NCI-H526 (cell line): ENCODE measurements around the gene SMYD3.

ENCODE experiments used
- DNase-seq, 2 experiments: peaks; one replicate each; lab custom pipeline; 2025; lab: John Stamatoyannopoulos, UW

SMYD3 gene

GRCh38 chr1:246306415-246307037 lies 200.6 kb downstream of the SMYD3 start:
- no peak for DNase-seq

GRCh38 chr1:246304484-246305259 lies 202.4 kb downstream of the SMYD3 start:
- DNase-seq: no peak

- no peak for DNase-seq
Measured at GRCh38 chr1:246302711-246303317, 204.3 kb downstream of the SMYD3 start.

GRCh38 chr1:246302251-246302625 lies 204.8 kb downstream of the SMYD3 start:
- no peak for DNase-seq

- no peak for DNase-seq
Measured at GRCh38 chr1:246301553-246302250, 205.4 kb downstream of the SMYD3 start.

- DNase-seq: no peak
Measured at GRCh38 chr1:246300626-246301549, 206.2 kb downstream of the SMYD3 start.

GRCh38 chr1:246297279-246298265 lies 209.5 kb downstream of the SMYD3 start:
- no peak for DNase-seq

- no peak for DNase-seq
Measured at GRCh38 chr1:246295968-246296367, 211.1 kb downstream of the SMYD3 start.

GRCh38 chr1:246295340-246295739 lies 211.7 kb downstream of the SMYD3 start:
- no peak for DNase-seq

- no peak for DNase-seq
Measured at GRCh38 chr1:246294263-246294662, 212.8 kb downstream of the SMYD3 start.

- DNase-seq: no peak
Measured at GRCh38 chr1:246293366-246294121, 213.5 kb downstream of the SMYD3 start.

- no peak for DNase-seq
Measured at GRCh38 chr1:246292571-246292970, 214.5 kb downstream of the SMYD3 start.

GRCh38 chr1:246291127-246291526 lies 216.0 kb downstream of the SMYD3 start:
- peak; percentile 67 to 75 for DNase-seq

GRCh38 chr1:246283771-246284410 lies 223.2 kb downstream of the SMYD3 start:
- DNase-seq: no peak

- DNase-seq: no peak
Measured at GRCh38 chr1:246281639-246282038, 225.4 kb downstream of the SMYD3 start.

- DNase-seq: no peak
Measured at GRCh38 chr1:246281195-246281594, 225.9 kb downstream of the SMYD3 start.

GRCh38 chr1:246280551-246280950 lies 226.5 kb downstream of the SMYD3 start:
- DNase-seq: peak in 1 of 2 experiments; percentile 47

- DNase-seq: no peak
Measured at GRCh38 chr1:246279402-246279801, 227.7 kb downstream of the SMYD3 start.

GRCh38 chr1:246278371-246278770 lies 228.7 kb downstream of the SMYD3 start:
- no peak for DNase-seq
